HuH-7.5 (cell line): ENCODE data around the gene TSPAN32.
"Not testable (repeated sequence)": the region's sequence is repeated elsewhere in the genome, so short reads cannot be mapped to it uniquely, and the experiment has no call there.

ENCODE experiments used
- DNase-seq: peaks from one replicate; pipeline ENCODE4 v3.0.0; 2011; ENCODE audit warnings: low spot score

The TSPAN32 gene

DNA sequence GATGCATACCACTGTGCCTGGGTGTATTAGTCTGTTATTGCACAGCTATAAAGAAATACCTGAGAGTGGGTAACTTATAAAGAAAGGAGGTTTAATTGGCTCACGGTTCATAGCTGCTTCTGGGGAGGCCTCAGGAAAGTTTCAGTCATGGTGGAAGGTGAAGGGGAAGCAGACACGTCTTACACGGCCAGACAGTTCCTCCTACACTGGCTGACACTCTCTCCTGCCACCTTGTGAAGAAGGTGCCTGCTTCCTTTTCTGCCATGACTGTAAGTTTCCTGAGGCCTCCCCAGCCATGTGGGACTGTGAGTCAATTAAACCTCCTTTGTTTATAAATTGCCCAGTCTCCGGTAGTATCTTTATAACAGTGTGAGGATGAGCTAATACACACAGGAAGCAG, 41.7 kb downstream of the TSPAN32 start:
- no peak for DNase-seq

DNA sequence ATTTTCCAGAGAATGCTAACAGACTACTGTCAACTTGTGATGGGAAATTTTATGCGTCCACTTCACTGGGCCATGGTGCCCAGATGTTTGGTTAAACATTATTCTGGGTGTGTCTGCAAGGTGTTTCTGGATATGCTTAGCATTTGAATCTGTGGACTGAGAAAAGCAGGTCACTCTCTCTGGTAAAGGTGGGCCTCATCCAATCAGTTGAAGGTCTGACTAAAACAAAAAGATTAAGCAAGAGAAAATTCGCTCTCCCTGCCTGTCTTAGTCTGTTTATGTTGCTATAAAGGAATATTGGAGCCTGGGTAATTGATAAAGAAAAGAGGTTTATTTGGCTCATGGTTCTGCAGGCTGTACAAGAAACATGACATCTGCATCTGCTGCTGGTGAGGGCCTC, 43.2 kb downstream of the TSPAN32 start:
- DNase-seq, result no peak

DNA sequence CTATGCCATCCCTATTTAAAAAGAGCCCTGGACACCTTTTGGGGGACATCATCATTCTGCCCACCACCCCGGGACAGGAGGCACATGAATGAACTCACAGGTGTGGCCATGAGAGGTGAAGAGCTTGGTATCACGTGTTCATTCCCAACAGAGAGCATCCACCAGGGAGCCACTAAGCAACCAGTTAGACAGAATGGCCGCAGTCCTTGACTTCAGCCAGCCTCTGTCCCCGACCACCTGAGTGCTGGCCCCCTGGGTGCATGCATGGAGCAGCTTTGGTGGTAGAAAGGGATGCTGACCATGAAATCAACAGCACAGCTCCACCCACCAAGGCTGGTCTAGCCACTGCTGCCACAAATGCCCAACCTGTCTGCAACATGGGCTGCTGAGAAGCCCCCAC, 44.2 kb downstream of the TSPAN32 start:
- DNase-seq, result no peak

DNA sequence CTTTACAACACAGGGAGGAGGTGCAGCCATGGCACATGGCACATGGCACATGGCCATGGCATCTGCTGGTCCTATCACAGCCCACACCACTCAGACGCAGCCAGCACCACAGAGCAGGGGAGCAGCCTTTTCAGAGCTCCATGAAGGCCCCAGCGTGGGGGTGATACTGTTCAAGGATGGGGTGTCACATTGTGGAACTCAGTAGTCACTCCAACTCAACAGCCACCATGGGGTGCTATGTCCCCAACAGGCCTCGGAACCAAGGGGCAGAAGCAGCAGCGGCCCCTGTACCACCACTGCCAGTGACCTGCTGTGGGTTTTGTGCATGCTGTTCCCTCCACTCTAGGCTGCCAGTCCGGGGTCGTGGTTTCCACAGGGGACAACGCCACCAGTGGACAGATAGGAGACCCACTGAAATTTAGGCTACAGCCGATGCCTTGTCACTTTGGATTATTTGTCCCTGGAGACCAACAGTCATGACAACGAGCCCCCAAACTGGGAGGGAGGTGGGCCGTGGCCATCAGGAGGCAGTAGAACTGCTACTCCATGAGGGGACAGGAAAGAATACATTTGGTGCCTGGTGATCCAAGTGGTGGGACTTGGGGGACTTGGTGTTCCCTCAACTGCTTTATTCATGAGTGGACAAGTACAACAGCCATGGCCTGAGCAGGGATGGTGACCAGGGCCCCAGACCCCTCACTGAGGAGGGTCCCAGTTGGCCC, 44.9 kb downstream of the TSPAN32 start:
- DNase-seq, result no peak

DNA sequence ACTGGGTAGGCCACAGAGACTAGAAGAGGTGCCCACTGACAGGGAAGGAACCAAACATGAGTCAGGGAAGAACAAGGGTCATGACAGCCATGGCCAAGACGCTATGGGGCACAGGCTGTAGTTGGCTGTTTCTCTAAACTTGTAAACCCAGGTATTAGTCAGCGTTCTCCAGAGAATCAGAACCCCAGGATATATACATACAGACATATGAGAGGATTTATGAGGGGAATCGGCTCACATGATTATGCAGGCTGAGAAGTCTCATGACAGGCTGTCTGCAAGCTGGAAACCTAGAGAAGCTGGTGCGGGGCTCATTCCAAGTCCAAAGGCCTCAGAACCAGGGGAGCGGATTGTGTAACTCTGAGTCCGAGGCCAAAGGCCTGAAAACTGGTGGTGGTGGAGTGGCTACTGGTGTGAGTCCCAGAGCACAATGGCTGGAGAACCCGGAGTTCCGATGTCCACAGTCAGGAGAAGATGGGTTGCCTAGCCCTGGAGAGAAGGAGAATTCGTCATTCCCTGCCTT, 45.6 kb downstream of the TSPAN32 start:
- no peak for DNase-seq

DNA sequence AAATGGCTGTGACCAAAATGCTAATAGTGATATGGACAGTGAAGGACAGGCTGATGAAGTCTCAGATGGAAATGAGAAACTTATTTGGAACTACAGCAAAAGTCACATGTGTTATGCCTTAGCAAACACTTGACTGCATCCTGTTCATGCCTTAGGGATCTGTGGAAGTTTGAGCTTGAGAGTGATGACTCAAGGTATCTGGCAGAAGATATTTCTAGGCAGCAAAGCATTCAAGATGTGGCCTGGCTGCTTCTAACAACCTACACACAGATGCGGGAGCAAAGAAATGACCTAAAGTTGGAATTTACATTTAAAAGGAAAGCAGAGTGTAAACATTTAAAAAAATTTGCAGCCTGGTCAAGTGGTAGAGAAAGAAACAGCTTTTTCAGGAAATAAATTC, 47.2 kb downstream of the TSPAN32 start:
- no peak for DNase-seq

DNA sequence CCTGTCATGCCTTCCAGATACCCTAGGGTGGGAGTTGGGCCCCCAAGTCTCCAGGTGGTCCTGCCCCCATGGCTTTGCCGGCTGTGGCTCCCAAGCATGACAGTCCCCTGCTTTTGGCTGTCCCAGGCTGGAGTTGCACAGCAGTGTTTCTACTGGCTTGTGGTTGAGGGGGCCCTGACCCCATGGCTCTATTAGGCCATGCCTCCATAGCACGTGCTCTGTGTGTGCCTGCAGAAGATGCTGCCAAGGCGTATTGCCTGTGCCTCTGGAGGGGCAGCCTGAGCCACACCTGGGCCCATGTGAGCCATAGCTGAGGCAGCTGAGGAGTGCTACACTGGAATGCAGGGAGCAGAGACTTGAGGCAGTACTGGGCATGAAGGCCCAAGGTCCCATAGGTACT, 49.9 kb downstream of the TSPAN32 start:
- DNase-seq, result no peak

DNA sequence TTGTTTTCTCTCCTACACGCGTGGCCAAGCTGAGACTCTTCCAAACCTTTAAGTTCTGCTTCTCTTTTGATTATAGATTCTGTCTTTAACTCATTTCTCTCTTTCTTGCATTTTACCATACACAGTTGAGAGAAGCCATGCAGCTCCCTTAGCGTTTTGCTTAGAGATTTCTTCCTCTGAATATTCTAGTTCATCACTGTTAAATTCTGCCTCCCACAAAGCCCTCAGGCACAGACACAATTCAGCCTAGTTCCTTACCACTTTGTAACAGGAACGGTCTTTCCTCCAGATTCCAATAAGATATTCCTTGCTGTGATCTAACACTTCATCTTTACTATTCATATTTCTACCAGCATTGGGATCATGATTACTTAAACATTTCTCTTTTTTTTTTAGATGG, 50.6 kb downstream of the TSPAN32 start:
- no peak for DNase-seq

DNA sequence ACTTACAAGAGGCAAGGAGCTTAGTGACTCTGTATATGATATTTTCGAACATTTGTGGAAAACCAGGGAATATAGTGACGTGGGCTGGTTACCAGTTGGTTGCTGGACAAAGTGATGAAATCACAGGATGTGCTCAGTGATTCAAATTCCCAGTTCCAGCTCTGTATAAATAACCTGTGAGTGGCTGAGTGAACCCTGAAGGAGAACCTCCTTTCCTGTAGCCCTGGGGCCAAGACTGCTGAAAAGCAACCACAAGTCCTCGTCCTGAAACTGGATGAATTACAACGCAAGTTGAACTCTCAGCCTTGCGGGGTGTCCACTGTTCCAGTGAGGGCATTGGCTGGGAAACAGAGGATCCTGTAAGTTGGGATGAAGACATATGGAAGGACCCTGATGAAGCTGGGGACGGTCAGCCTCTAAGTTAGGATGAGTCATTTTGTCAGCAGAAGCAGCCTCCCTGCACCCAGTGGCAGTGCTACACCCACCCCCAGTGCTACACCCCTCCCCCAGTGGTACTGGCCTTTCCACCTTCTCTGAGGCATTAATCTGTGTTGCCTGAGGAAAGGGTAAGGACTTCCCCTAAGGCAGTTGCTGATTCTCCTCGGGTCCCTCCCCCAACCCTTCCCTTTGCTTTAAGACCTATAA, 53.3 kb downstream of the TSPAN32 start:
- DNase-seq, result no peak

DNA sequence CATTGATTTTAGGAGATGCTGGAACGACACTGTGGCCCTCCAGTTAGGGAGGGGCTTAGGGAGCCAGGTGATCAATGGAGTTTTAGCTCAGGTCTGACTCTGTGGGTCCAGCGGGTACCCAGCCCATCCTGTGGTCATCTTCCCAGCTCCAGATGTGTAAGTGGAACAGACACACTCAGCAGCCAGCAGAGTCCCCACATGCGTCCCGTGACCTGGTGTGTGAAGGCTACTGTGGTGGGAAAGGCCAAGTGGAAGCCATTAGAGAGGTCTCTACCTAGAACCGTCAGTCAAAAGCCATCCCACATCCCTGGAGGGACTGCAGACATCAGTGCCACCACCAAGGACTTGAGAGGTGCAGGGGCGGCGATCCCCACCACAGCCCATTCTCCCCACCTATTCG, 55.4 kb downstream of the TSPAN32 start:
- DNase-seq, result no peak

DNA sequence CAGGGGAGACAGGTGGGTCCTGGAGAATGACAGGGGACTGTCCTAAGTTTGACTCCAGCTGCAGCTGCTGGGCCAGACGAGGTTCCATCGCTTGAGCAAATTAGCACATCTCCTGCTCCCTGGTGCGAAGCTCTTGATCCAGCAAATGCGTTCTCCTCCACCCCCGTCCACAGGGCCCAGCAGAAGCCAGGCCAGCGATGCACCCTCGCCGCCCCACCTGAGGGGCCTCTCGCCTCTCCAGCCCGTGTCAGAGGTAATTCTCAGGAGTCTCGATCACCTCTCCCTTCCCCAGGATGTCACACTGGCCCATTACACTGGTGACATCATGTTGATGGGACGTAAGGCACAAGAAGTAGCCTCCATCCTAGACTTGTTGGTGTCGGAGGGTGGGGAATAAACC, 55.8 kb downstream of the TSPAN32 start:
- DNase-seq, result not testable (repeated sequence)

DNA sequence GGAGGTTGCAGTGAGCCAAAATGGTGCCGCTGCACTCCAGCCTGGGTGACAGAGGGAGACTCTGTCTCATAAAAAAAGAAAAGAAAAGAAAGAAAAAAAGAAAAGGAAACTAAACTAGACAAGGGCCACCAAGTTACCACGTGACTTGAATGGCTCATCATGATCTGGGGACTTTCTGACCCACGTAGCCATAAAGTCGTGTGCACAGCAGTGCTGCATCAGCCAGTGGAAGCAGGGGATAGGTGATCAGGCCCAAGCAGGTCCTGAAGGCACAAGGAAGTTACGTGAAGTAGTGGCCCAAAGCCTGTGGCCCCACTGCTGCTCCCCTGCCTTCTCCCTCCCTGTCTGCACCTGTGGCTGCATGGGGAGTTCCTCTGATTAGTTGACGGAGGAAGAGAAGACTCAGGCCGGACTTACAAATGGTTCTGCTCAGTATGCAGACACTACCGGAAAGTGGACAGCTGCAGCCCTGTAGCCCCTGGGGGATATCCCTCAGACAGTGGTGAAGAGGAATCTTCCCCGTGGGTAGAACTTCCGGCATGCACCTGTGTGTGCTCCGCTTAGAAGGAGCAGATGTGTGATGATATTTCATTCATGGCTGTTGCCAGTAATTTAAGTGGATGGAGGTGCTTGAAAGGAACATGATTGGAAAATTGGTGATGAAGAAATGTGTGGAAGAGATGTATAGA, 57.1 kb downstream of the TSPAN32 start:
- no peak for DNase-seq

DNA sequence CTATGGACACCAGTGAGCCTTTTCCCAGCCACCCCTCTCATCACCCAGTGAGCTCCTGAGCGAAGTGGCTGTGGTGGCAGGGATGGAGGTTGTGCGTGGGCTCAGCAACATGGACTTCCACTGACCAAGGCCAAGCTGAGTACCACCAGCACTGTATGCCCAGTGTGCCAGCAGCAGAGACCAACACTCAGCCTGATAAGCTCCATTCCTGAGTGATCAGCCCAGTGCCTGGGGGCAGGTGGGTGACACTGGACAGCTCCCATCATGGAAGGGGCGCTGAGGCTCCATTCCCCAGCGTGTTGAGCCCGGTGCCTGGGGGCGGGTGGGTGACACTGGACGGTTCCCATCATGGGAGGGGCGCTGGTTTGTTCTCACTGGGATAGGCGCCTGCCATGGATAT, 57.7 kb downstream of the TSPAN32 start:
- DNase-seq, result no peak

DNA sequence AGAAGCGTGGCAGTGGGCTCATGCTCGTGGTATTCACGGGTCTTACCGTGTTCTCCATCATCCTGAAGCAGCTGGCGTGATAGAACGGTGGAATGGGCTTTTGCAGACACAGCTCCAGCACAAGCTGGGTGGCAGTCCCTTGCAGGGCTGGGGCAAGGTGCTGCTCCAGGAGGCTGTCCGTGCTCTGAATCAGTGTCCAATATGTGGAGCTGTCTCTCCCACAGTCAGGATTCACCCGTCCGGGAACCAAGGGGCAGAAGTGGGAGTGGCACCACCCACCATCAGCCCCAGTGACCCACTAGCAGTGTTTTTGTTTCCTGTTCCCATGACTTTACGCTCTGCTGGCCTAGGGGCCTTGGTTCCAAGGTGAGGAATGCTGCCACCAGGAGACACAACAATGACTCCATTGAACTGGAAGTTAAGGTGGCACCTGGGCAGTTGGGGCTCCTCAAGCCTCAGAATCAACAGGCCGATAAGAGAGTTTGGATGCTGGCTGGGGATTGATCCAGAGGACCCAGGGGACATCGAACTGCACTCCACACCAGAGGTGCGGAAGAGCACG, 58.3 kb downstream of the TSPAN32 start:
- no peak for DNase-seq

DNA sequence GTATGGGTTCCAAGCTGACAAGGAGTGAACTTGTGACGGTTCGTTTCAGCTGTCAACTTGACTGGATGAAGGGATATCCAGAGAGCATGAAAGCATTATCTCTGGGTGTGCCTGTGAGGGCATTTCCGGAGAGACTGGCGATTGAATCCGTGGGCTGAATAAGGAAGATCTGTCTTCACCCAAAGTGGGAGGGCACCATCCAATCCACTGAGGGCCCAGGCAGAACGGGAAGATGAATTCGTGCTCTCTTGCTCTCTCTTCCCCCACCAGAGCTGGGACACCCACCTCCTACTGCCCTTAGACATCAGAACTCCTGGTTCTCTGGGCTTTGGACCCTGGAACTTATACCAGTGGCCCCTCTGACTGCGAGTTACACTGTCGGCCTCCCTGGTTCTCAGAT, 59.8 kb downstream of the TSPAN32 start:
- DNase-seq, result no peak

DNA sequence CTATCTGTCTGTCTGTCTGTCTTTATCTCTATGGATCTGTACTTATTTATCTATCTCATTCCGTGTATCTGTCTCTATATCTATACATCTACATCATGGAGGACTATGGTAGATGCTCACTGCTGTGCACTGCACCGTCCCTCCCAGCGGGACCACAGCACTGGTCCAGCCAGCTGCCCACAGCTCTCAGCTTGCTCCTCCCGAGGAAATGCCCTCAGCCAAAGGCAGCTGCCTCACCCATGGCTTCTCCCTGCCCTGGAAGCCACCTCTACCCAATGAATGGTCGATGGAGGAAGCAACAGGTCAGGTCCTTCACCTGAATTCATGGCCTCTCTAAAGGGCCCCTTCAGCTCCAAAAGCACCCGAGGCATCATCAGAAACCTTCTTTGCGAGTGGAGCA, 60.6 kb downstream of the TSPAN32 start:
- DNase-seq, result no peak

DNA sequence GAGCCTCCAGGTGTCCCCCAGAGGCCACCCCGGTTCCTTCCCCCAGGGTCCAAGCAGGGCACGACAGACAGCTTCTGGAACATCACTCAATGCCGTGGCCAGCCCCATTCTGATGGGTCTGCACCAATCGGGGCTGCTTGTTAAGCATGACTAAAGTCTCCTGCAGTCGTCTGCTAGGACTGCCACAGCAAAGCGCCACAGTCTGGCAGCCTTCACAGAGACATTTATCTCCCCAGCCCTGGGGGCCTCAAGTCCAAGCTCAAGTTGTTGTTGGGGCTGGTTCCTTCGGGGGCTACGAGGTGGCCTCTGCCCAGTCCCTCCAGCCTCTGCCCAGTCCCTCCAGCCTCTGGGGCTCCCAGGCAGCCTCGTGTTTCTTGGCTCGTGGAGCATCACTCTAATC, 61.3 kb downstream of the TSPAN32 start:
- DNase-seq, result no peak

DNA sequence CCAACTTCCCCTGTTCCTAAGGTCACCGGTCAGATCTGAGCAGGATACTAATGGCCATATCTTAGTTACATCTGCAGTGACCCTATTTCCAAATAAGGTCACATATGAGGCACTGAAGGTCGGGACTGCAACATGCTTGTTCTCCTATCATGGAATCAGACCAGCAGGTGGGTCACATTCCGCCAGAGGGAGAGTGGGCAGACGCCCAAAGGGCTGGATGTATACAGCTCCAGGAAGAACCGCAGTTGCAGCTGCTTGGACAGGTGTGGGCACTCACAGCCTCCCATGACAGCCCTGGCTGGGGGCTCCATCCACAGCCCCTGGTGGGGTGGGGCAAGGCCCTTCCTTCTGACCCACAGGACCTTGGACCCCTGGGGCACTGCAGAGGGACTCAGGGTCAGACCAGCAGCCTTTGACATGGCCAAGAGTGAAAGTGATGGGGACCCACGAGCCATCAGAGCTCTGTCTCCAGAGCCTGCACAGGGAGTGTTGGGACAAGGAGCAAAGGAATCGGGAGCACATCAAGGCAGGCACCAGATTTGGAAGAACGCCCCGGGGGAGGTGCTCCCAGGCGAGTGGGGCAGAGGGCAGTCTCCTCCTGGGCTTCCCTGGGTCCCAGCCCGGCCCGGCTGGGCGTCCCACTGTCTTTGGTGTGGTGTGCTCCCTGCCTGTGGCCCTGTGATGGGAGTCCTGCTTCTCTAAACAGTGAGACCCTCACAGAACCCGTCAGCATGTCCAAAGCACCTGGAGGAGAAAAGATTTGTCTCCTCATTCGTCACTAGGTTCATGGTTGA, 62.0 kb downstream of the TSPAN32 start:
- DNase-seq, result no peak

DNA sequence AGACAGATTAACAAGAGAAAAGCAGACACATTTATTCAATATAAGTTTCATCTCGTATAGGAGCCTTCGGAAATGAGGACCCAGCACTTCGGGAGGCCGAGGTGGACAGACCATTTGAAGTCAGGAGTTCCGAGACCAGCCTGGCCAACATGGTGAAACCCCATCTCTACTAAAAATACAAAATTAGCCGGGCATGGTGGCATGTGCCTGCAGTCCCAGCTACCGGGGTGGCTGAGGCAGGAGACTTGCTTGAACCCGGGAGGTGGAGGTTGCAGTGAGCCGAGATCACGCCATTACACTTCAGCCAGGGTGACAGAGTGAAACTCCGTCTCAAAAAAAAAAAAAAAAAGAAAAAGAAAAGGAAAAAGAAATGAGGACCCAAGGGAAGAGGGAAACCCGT, 62.6 kb downstream of the TSPAN32 start:
- DNase-seq, result not testable (repeated sequence)

DNA sequence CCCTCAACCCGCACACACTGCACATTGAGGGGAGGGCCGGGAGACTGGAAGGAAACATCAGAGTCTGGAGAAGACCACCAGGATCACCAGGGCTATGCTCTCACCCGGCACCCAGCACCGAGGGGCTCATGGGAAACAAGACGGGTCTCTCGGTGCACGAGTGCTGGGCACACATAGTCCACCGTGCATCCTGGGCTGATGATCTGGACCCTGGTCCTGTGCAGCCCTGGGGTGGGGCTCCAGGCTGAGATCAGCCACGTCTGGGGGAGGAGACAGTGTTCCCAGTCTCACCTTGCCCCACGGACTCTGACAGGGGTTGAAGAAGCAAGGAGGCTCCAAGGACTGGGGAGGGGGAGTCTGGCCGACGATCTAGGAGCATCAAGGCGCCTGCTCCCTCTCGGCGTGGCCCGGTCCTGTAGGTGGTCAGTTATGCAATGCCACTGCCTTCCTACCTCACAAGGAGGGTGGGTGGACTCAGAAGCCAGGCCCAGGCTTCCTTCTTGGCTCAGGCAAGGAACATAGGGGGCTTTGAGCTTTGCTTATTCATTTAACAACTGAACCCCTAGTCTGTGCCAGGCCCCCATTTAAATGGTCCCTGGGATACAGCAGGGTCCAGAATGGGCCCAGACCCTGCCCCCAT, 63.9 kb downstream of the TSPAN32 start:
- no peak for DNase-seq

DNA sequence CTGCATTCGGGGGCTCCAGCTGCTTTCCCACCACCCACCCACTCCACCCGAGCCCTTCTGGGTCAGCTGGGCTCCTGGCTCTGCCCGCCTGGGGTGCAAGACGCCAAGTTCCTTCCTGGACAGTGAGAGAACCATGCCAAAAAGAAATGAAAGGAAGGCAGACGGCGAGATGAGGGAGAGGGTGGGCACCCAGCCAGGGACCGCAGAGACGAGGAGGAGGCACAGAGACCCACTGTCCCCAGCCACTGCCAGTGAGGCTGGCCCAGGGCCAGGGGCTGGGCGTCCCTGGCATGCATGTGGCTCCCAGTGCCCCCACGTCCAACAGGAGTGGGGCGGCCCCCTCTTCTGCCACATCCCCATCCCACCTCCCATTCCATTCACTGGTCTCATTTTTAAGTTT, 64.5 kb downstream of the TSPAN32 start:
- DNase-seq, result no peak

DNA sequence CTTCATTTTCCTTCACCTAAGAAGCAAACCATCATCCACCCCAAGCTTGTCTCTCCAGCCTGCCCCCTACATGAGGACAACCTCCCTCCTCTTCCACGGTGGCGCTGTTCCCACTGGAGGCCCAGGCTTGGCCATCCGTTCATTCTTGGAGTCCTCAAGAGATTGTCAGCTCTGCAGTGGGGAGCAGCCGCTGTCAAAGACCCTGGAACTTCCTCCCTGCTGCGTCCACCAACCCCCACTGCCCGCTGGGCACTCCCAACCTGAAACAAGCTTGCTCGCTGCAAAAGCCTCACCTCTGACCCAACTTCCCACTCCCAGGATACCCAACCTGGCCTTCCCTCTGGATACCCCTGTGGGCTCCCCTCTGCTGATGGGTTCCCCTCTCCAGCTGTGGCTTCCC, 64.9 kb downstream of the TSPAN32 start:
- no peak for DNase-seq
